Measurements from ENCODE around the gene OLFM3.

OLFM3 gene

DNA sequence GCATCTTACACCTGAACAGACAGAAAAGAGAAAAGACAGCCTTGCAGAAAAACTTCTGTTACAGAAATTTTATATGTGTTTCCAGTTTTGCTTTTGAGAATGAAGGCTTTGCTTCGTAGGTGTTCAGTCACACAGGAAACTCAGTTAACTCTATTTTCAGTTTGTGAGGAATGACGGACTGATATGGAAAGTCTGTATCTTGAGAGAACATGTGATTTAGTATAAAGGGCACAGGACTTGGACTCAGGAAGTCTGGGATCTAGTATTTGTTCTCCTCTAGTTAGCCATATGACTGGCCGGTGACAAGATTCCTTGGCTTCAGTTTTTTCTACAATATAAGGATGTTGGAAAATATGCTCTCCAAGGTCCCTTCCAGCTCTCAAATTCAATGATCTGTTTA, 149.1 kb downstream of the OLFM3 start:
- DNase-seq (ENCODE audit: low spot score): no peak

DNA sequence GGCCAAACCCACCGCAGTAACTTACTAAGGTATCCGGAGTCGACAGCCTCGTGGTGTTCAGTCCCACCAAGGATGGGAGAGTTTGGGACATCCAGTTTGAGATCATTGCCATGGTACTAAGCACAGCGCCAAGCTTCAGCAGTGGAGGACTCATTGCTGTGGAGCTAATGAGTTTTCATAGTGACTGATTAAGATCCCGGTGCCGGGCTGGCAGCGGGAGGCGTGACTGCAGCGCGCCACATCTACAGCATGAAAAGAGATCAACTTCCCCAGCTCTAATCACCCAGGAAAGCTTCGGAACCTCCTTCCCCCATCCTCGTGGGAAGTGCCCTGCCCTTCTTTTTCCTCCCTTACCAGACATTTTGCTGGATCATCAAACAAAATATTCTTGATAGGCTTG, 149.9 kb downstream of the OLFM3 start:
- DNase-seq (ENCODE audit: low spot score): peak; percentile 15

DNA sequence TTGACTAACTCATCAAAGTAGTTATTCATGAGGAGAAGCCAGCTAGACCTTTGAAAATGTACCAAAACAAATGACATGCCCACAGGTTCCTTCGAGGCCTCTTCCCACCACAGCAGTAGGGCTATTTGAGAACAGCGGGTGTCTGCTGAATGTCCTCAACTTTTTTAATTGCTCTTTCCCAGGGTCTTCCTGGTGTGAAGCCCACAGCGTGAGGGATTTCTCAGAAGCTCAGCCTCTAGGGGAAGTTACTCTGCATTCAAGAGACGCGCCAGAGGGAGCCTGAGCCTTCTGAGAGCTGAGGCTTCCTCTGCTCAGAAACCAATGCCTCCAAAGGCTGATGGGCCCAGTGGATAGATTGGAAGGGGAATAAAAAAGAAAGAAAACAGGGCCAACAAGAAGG, 153.6 kb downstream of the OLFM3 start:
- no peak for DNase-seq (ENCODE audit: low spot score)

DNA sequence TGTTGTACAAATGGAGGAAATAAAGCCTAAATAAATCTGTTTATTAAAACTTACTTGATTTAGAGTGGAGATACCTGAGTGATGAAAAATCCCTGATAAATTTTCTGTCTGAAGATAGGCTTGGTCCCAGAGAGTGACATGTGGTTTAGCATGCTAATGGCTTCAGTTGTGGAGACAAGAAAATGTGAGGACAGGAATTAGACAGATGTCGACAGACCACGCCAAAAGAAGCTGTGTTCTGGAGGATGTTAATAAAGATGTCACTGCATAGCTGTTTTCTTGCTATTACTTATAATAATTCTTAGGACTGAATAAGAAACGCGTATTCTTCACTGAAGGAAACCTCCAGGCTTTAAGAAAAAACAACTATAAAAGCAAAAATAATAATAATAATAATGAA, 154.9 kb downstream of the OLFM3 start:
- no peak for DNase-seq (ENCODE audit: low spot score)

DNA sequence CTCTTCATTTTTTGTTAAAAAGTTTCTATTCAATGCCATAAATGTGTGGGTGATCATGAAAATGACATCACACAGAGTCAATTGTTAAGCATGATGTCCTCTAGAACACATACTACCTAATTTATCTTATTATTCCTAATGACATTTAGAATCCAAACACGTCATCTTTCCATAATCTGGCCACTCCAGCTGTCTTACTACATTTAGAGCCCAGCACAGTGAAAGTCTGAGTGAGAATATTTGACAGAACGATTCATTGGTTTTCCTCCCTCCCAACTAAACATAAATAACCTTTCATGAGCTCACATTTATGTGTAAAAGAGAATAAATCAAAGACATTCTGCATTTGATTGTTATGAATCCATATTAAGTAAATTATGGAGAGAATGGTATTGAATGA, 160.7 kb downstream of the OLFM3 start:
- DNase-seq (ENCODE audit: low spot score): no peak

DNA sequence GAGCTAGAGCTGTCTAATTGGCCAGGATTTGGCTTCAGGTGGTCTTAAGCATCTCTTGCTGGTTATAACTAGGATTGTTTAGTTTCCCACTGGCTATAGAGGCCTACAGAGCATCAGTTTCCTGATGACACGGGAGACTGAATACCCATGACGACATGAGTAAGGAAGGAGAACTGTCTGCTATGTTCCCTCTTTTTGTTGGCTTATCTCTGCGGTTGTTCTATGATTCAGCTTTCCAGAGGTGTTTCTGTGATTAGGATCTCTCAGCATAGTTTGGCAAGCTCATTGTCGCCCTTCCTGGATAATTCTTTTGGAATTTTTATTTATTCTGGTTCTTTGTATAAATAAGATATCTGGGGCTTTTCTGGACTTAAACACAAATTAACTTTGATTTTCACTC, 163.4 kb downstream of the OLFM3 start:
- no peak for DNase-seq (ENCODE audit: low spot score)

DNA sequence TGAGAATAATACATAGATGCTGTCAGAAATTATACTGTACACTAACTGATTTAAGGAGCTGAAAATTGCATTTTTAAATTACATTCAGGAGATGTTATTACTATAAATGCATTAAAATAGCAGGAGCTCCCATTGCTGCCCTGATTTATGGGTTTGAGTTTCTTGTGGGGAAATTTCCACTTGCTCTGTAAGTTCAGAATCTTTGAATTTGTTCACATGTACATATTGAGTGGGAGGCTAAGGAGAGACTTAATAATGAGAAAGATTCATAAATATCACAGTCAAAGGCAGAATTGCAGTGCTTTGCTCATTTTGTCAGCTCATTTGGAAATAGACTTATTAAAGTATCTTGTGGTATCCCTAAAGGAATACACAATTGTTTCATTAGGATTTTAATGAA, 170.3 kb downstream of the OLFM3 start:
- peak; percentile 53 for DNase-seq (ENCODE audit: low spot score)

DNA sequence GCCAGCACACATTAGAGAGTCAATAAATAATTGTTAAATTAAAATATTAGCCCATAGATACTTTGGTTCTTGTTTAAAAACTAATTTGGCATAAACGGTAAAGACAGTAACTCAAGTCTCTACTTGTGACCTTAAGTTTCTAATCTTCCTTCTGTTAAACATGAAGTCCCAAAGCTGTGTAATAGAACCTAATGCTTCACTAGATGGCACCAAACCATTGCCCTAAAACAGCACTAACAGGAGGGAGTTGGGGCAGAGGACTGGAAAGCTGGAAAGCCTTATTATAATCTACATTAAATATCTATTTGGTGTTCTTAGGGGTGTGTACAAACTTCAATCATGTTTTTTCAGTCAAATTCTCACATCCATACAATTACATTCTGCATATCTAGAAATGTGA, 176.7 kb downstream of the OLFM3 start:
- peak; percentile 27 for DNase-seq (ENCODE audit: low spot score)

DNA sequence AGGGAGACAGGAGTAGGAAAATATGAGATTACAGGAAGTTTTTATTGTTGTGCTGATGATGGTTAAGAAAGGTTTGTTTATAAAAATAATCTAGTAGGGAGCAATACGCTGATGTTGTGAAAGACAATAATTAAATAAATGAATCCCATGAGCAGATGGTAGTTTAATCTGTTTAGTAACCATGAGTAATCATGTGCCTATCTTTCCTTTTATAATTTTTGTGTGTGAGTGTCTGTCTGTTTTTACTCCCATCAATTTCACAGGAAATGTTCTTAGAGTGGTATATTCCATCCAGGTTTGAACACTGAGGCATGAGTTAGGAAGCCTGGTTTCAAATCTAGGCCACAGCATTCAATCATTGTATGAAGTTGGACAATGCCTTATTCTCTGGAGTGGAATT, 180.5 kb downstream of the OLFM3 start:
- no peak for DNase-seq (ENCODE audit: low spot score)

DNA sequence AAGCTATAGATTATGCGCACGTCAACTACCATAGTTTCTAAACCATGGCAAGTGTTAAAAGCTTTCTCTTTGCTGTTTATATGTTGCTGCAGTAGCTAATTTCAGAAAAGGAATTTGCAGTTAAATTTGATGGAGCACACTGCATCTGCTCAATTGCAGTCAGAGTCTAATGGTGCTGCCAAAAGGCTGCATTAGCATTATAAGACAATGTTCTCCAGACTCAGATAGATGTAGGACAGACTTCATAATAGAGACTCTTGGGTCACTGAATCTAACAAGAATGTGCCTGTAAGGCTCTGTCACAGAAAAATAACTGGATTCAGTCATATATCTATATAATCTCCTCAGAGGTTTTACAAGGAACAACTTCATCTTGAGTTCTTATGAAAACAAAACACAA, 198.3 kb downstream of the OLFM3 start:
- no peak for DNase-seq (ENCODE audit: low spot score)

DNA sequence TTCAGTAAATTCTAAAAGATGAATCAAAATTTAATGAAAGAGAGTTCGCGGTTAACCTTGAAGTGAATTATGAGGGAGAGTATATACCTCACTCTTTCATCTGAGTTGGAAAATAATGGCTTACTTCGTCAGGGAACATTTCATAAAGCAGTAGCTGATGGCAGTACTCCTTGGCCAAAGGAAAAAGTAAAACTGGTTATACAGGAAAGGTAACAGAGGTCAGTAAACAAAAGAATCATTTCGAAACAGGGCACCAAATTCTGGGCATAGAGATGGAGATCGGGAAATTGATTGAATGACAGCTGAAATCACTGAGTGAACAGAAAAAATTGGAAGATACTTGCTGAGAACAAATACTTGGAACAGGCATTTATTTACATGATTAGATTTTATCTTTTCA, 199.0 kb downstream of the OLFM3 start:
- DNase-seq (ENCODE audit: low spot score): no peak

DNA sequence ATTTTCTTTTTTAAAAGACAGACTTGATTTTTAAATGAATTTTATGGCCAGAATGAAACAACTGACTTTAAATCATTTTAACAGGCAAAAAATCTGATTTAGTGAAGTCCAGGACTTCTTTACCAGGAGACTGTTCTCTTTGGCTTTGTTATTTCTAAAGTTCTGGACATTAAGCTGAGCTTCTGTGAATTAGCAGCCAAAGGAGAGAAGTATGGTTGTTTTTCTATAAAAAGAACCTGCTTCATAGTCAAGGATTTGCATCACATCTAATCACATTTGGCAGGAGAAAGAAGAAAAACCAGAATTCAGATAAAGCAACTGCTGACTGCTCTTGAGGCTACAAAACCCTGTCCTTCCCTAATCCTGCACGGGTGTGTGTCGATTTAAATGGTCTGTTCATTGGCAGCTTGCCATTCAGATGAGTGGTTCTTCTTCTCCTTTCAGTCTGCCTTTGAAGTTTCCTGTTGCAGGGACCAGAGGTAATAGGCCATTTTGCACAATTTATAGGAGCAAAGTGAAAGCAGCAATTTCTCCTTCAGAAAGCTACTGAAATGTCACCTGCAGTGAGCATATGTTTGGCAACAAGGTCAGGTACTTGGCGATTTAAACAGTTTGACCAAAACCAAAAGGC, 215.4 kb downstream of the OLFM3 start:
- no peak for DNase-seq (ENCODE audit: low spot score)

DNA sequence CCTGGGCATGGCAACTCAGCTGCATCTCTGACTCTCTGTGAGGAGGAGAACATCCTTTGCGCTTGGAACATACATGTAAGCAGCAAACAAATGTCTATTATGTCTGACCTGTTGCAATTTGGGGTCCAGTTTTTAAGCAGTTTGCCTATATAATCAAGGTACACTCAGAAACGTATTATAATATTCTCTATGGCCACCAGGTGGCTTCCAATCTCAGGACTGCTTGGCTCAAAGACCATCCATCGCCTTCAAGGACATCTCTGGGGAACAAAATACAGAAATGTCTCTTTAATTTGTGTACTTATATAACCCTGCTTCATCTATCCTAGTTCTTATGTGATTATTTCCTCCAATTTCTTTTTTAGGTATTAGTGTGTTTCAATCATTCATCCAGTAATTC, 227.2 kb downstream of the OLFM3 start:
- DNase-seq (ENCODE audit: low spot score): no peak

DNA sequence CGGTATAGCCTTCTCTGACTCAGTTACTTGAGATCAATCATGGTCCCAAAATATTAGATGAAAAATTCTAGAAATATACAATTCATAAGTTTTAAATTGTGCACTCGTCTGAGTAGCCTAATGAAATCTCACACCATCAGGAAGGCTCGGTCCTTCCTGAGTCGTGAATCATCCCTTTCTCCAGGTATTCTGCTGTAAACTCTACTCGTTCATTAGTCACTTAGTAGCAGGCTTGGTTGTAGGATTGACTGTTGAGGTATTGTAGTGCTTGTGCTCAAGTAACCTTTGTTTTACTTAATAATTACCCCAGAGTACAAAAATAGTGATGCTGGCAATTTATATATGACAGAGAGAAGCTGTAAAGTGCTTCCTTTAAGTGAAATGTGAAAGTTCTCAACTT, 238.7 kb downstream of the OLFM3 start:
- no peak for DNase-seq (ENCODE audit: low spot score)

DNA sequence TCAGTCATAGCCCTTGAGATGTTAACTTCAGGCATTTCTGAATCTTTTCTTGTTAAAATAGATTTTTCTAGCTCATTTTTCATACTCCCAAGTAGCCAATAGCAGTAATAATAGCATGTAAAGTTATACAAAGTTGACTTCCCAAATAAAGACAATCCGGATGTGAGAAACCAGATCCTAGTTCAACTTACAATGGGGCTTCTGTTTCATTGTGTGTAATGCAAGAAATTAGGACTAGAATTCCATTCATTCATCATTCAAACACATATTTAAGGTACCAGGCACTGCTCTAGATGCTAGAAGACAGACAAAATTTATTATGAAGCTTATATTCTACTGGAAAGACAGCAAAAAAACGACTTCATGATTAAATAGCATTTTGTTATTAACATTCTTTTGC, 240.3 kb downstream of the OLFM3 start:
- DNase-seq (ENCODE audit: low spot score): no peak
